CD14-positive monocyte (primary cell): ENCODE data around the gene SARS1. TPM values are rescaled to one million over a fixed set of nuclear protein-coding genes. Genes with fewer than 3 reads are reported as not detected.

Experiments used
- DNase-seq, 3 donors: peaks; one replicate each; pipeline ENCODE4 v3.0.0-alpha.2; 2011 to 2022
- H2AFZ ChIP-seq: 2 replicates; pipeline ENCODE4 v1.6.0; 2012; ENCODE audit warnings: mild to moderate bottlenecking, low read depth, low read length, inconsistent platforms; ENCODE audit not compliant: insufficient read depth, poor library complexity, severe bottlenecking
- H3K27ac ChIP-seq, 2 donors: 1 replicate in 1 of 2; 2 replicates in 1 of 2; pipeline ENCODE4 v1.5.1; 2012 to 2013; ENCODE audit warnings: low read length in 2 of 2, control low read depth in 1 of 2, inconsistent platforms in 1 of 2, low read depth in 1 of 2, mild to moderate bottlenecking in 1 of 2
- H3K27me3 ChIP-seq, 2 donors: one replicate each; pipeline versions ENCODE4 v1.6.0 to v1.6.1; 2011 to 2013; ENCODE audit warnings: low read length in 2 of 2; ENCODE audit not compliant: control insufficient read depth in 2 of 2, insufficient read depth in 2 of 2
- H3K36me3 ChIP-seq, 2 donors: replicated peaks in 1 of 2; 1 replicate in 1 of 2; 2 replicates in 1 of 2; pipeline versions ENCODE4 v1.5.1 to v1.6.1; 2012 to 2013; ENCODE audit warnings: low read length in 2 of 2, control low read depth in 1 of 2, inconsistent platforms in 1 of 2, mild to moderate bottlenecking in 1 of 2; ENCODE audit not compliant: insufficient read depth in 2 of 2, control insufficient read depth in 1 of 2
- H3K4me1 ChIP-seq, 2 donors: 1 replicate in 1 of 2; 2 replicates in 1 of 2; pipeline versions ENCODE4 v1.5.1 to v1.6.1; 2012 to 2013; ENCODE audit warnings: low read length in 2 of 2, control low read depth in 1 of 2, inconsistent platforms in 1 of 2, mild to moderate bottlenecking in 1 of 2, moderate library complexity in 1 of 2; ENCODE audit not compliant: insufficient read depth in 2 of 2, control insufficient read depth in 1 of 2
- H3K4me2 ChIP-seq: replicated peaks from 2 replicates; pipeline ENCODE3; 2012; ENCODE audit warnings: low read length, moderate library complexity, mild to moderate bottlenecking; ENCODE audit not compliant: poor library complexity, severe bottlenecking; ENCODE audit errors: extremely low read depth
- H3K4me3 ChIP-seq, 3 experiments: fragments of 200-600 bp in 1 of 3; sonication (generic) in 1 of 3; replicated peaks in 1 of 3; 1 replicate in 2 of 3; 2 replicates in 1 of 3; pipeline ENCODE4 v1.5.1; 2011 to 2013; ENCODE audit warnings: low read length in 3 of 3, mild to moderate bottlenecking in 3 of 3, control low read depth in 2 of 3, low read depth in 2 of 3, inconsistent platforms in 1 of 3, moderate library complexity in 1 of 3
- H3K79me2 ChIP-seq: 2 replicates; pipeline ENCODE4 v1.6.0; 2012; ENCODE audit warnings: mild to moderate bottlenecking, control low read depth, inconsistent platforms, low read length, moderate library complexity; ENCODE audit not compliant: insufficient read depth
- H3K9ac ChIP-seq: 2 replicates; pipeline ENCODE4 v1.6.0; 2017; ENCODE audit warnings: low read length, mild to moderate bottlenecking; ENCODE audit not compliant: insufficient read depth, poor library complexity, severe bottlenecking
- H3K9me3 ChIP-seq, 2 donors: replicated peaks in 1 of 2; 1 replicate in 1 of 2; 2 replicates in 1 of 2; pipeline versions ENCODE4 v1.5.1 to v1.6.1; 2012 to 2013; ENCODE audit warnings: low read length in 2 of 2, control low read depth in 1 of 2; ENCODE audit not compliant: control insufficient read depth in 1 of 2, insufficient read depth in 1 of 2
- H4K20me1 ChIP-seq: 2 replicates; pipeline ENCODE4 v1.6.0; 2012; ENCODE audit warnings: mild to moderate bottlenecking, low read length, control low read depth, moderate library complexity; ENCODE audit not compliant: insufficient read depth
- H3K27ac Mint-ChIP-seq, 7 donors: one replicate each; pipeline ENCODE4 v1.8.0; 2020; ENCODE audit warnings: mild to moderate bottlenecking in 7 of 7, mixed read lengths in 7 of 7, moderate library complexity in 6 of 7, inconsistent platforms in 2 of 7
- H3K27me3 Mint-ChIP-seq, 3 donors: one replicate each; pipeline ENCODE4 v1.8.0; 2021 to 2022; ENCODE audit warnings: low read depth in 3 of 3, mild to moderate bottlenecking in 3 of 3, mixed read lengths in 3 of 3, moderate library complexity in 3 of 3, inconsistent platforms in 1 of 3
- H3K36me3 Mint-ChIP-seq, 2 donors: one replicate each; pipeline ENCODE4 v1.8.0; 2020; ENCODE audit warnings: mixed read lengths in 2 of 2, inconsistent platforms in 1 of 2, mild to moderate bottlenecking in 1 of 2
- H3K4me1 Mint-ChIP-seq: one replicate; pipeline ENCODE4 v1.8.0; 2020; ENCODE audit warnings: mild to moderate bottlenecking, mixed read lengths
- H3K4me3 Mint-ChIP-seq, 2 donors: one replicate each; pipeline ENCODE4 v1.8.0; 2020; ENCODE audit warnings: mild to moderate bottlenecking in 2 of 2, mixed read lengths in 2 of 2, moderate library complexity in 1 of 2
- H3K9me3 Mint-ChIP-seq, 7 donors: one replicate each; pipeline ENCODE4 v1.8.0; 2020 to 2022; ENCODE audit warnings: mixed read lengths in 7 of 7, mild to moderate bottlenecking in 6 of 7, moderate library complexity in 6 of 7, inconsistent platforms in 2 of 7
- CTCF ChIP-seq: fragments of 200-600 bp; IDR thresholded peaks from one replicate; pipeline ENCODE4 v1.8.0; 2022; ENCODE audit warnings: antibody characterized with exemption, mild to moderate bottlenecking
- WGBS: methylation state at CpG from one replicate; pipeline ENCODE4 v1.1.5; 2013; ENCODE audit warnings: missing lambda C conversion rate; ENCODE audit not compliant: insufficient coverage; 5-methylcytosine and 5-hydroxymethylcytosine counted together
- intact Hi-C, 2 donors: fragments of 100-400 bp; cut with micrococcal nuclease; formaldehyde crosslinking; loops; one replicate each; pipeline versions ENCODE4 v1.15.0 to v1.15.1; 2023
- polyA plus RNA-seq, 3 donors: library from polyadenylated mRNA; depleted of rRNA in 1 of 3; unstranded in 2 of 3; stranded (reverse) in 1 of 3; fragments of 300-500 nt in 2 of 3; fragments of >200 nt in 1 of 3; fragmentation: Illumina TruSeq in 2 of 3; gene quantifications; 1 replicate in 2 of 3; 2 replicates in 1 of 3; pipeline ENCODE4 v1.2.3, GENCODE V29; 2012 to 2021

The SARS1 gene
- polyA plus RNA-seq, 3 donors = 70.1 to 107 (median 99.1) TPM

GRCh38 chr1:109272831-109273547, 59.3 kb downstream of the SARS1 start:
- Histone ChIP-seq H2AFZ (no peak overlapping the region), H3K36me3 (peaks cover 0 to 2% of the 10 kb centered on the region in 2 donors), H3K79me2 (no peaks in the 10 kb centered on the region), H3K9ac (no peak overlapping the region), H3K4me1 (peaks cover 12 to 24% of the 10 kb centered on the region in 2 donors), H3K27ac (no peak overlapping the region), H3K9me3 (no peaks in the 10 kb centered on the region), H3K27me3 (no peaks in the 10 kb centered on the region), H4K20me1 (no peaks in the 10 kb centered on the region), H3K4me2 (no peak overlapping the region), H3K4me3 (no peak overlapping the region)
- TF ChIP-seq CTCF = no peak
- peaks cover 6 to 10% (median 8%) of the 10 kb centered on the region in 3 donors for H3K27me3 Mint-ChIP-seq
- intact Hi-C loops = loop anchor here in 1 of 2 donors (10.0 kb wide), 1 partner anchor 262 kb away; the partner anchor contains the start of gene GPR61
- no peaks in the 10 kb centered on the region for H3K9me3 Mint-ChIP-seq
- no peak for DNase-seq
- WGBS = 90% methylated on average over 12 of the region's 16 CpGs
- no peak overlapping the region for H3K27ac Mint-ChIP-seq
- peaks cover 26% of the 10 kb centered on the region for H3K4me1 Mint-ChIP-seq
- no peak overlapping the region for H3K4me3 Mint-ChIP-seq
- peaks cover 0 to 4% of the 10 kb centered on the region in 2 donors for H3K36me3 Mint-ChIP-seq

DNA sequence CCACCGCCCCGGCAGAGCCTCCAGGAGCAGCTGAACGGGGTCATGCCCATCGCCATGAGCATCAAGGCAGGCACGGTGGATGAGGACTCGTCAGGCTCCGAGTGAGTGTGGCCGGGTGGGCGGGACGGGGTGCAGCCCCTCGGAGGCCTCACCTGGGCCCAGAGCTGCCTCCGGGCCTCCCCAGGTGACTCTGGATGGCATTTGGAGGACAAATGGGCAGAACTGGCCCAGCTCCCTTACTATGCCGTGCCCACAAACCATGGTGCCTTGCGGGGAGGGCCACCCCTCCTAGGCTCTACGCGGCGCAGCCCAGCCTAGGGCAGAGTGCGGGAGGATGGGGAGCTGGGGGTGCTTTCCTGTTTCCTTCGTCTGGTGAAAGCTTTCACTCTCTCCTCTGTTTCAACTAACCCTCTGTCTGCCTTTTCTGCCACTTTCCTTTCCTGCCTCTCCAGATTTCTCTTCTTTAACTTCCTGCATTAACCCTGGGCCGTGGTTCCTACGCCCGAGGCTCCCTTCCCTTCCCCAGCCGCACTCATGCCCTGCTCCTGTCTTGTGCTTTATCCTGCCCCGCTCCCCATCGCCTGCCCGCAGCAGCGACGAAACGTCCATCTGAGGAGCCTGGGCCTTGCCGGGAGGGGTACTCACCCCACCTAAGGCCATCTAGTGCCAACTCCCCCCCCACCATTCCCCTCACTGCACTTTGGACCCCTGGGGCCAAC, 60.0 kb downstream of the SARS1 start:
- Histone ChIP-seq H3K36me3 (peaks cover 0 to 10% of the 10 kb centered on the region in 2 donors), H3K4me1 (peaks cover 12 to 24% of the 10 kb centered on the region in 2 donors), H3K9ac (peak overlapping the region; percentile 15), H2AFZ (peak overlapping the region; percentile 63), H3K4me3 (peak overlapping the region in 1 of 3 experiments; percentile 17), H3K4me2 (peak overlapping the region; percentile 37), H3K9me3 (no peaks in the 10 kb centered on the region), H3K79me2 (no peaks in the 10 kb centered on the region), H3K27ac (no peak overlapping the region), H3K27me3 (no peaks in the 10 kb centered on the region), H4K20me1 (no peaks in the 10 kb centered on the region)
- intact Hi-C loops = loop anchor here in 1 of 2 donors (10.0 kb wide), 1 partner anchor 261 kb away; the partner anchor contains the start of gene GPR61
- H3K4me3 Mint-ChIP-seq = peak overlapping the region; percentile 64 to 71
- DNase-seq = no peak
- H3K27ac Mint-ChIP-seq = peak overlapping the region in 3 of 7 donors; percentile 42 to 46 (median 46)
- peaks cover 0 to 4% of the 10 kb centered on the region in 2 donors for H3K36me3 Mint-ChIP-seq
- TF ChIP-seq CTCF = no peak
- H3K27me3 Mint-ChIP-seq = peaks cover 6 to 10% (median 8%) of the 10 kb centered on the region in 3 donors
- H3K9me3 Mint-ChIP-seq = no peaks in the 10 kb centered on the region
- 54% methylated on average over 25 of the region's 30 CpGs for WGBS
- peaks cover 26% of the 10 kb centered on the region for H3K4me1 Mint-ChIP-seq
